Measurements from ENCODE around the gene NXPH2.

DNA sequence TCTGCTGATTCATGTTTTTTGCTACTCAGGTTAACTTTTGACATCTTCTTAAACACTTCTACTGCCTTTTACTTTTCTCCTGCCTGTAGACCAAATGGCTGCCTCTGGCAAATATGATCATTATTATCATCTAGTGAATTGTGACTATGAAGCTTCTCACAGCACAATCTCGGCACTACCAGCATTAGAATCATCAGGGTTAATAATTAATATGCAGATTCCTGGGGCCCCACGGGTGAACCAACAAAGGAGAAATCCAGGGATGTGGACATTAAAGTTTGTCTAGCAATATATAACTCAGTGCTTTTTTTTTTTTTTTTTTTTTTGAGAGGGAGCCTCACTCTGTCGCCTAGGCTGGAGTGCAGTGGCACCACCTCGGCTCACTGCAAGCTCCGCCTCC, 142.5 kb downstream of the NXPH2 start:
- TF ChIP-seq, protein P1, sequence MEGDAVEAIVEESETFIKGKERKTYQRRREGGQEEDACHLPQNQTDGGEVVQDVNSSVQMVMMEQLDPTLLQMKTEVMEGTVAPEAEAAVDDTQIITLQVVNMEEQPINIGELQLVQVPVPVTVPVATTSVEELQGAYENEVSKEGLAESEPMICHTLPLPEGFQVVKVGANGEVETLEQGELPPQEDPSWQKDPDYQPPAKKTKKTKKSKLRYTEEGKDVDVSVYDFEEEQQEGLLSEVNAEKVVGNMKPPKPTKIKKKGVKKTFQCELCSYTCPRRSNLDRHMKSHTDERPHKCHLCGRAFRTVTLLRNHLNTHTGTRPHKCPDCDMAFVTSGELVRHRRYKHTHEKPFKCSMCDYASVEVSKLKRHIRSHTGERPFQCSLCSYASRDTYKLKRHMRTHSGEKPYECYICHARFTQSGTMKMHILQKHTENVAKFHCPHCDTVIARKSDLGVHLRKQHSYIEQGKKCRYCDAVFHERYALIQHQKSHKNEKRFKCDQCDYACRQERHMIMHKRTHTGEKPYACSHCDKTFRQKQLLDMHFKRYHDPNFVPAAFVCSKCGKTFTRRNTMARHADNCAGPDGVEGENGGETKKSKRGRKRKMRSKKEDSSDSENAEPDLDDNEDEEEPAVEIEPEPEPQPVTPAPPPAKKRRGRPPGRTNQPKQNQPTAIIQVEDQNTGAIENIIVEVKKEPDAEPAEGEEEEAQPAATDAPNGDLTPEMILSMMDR (IDR thresholded peaks at IDR 0.05): no peak
- no peak for TF ChIP-seq POLR2AphosphoS5 (IDR thresholded peaks at IDR 0.05; ENCODE audit: low read depth, low read length)
- TF ChIP-seq TAF1 (IDR thresholded peaks at IDR 0.05; ENCODE audit: borderline replicate concordance, low read depth, low read length): no peak
- TF ChIP-seq NFIC (IDR thresholded peaks at IDR 0.05; ENCODE audit: borderline replicate concordance): no peak
- TF ChIP-seq EZH2phosphoT487 (IDR thresholded peaks at IDR 0.05; ENCODE audit: borderline replicate concordance, low read depth): no peak
- no peak for TF ChIP-seq EP300 (IDR thresholded peaks at IDR 0.05; ENCODE audit: borderline replicate concordance in 1 of 2, low read depth in 1 of 2, low read length in 1 of 2)
- TF ChIP-seq, protein P2, sequence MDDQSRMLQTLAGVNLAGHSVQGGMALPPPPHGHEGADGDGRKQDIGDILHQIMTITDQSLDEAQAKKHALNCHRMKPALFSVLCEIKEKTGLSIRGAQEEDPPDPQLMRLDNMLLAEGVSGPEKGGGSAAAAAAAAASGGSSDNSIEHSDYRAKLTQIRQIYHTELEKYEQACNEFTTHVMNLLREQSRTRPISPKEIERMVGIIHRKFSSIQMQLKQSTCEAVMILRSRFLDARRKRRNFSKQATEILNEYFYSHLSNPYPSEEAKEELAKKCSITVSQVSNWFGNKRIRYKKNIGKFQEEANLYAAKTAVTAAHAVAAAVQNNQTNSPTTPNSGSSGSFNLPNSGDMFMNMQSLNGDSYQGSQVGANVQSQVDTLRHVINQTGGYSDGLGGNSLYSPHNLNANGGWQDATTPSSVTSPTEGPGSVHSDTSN (IDR thresholded peaks at IDR 0.05): no peak
- TF ChIP-seq SIN3A (IDR thresholded peaks at IDR 0.05; ENCODE audit: borderline replicate concordance, low read depth, low read length): no peak
- TF ChIP-seq JUND (IDR thresholded peaks at IDR 0.05): no peak
- no peak for TF ChIP-seq FOXM1 (IDR thresholded peaks at IDR 0.05; ENCODE audit: low read depth)
- TF ChIP-seq CHD2 (IDR thresholded peaks at IDR 0.05; ENCODE audit: low read length, partially characterized antibody): no peak
- TF ChIP-seq RFX5 (IDR thresholded peaks at IDR 0.05; ENCODE audit: low read length): no peak
- TF ChIP-seq GABPA (IDR thresholded peaks at IDR 0.05; ENCODE audit: low read depth): no peak
